Stimulated activated CD8-positive, alpha-beta memory T cell treated with anti-CD3 and anti-CD28 coated beads, Interleukin-7, amount 100 ng/mL, for 24 hours (primary cell): Measurements from ENCODE around the gene SYDE1.
"Not testable (repeated sequence)": the region's sequence is repeated elsewhere in the genome, so short reads cannot be mapped to it uniquely, and the experiment has no call there.

Experiments
- DNase-seq: peaks from one replicate; pipeline ENCODE4 v3.0.0-alpha.2; 2020; ENCODE audit warnings: low read depth

Gene SYDE1, protein sequence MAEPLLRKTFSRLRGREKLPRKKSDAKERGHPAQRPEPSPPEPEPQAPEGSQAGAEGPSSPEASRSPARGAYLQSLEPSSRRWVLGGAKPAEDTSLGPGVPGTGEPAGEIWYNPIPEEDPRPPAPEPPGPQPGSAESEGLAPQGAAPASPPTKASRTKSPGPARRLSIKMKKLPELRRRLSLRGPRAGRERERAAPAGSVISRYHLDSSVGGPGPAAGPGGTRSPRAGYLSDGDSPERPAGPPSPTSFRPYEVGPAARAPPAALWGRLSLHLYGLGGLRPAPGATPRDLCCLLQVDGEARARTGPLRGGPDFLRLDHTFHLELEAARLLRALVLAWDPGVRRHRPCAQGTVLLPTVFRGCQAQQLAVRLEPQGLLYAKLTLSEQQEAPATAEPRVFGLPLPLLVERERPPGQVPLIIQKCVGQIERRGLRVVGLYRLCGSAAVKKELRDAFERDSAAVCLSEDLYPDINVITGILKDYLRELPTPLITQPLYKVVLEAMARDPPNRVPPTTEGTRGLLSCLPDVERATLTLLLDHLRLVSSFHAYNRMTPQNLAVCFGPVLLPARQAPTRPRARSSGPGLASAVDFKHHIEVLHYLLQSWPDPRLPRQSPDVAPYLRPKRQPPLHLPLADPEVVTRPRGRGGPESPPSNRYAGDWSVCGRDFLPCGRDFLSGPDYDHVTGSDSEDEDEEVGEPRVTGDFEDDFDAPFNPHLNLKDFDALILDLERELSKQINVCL

DNA sequence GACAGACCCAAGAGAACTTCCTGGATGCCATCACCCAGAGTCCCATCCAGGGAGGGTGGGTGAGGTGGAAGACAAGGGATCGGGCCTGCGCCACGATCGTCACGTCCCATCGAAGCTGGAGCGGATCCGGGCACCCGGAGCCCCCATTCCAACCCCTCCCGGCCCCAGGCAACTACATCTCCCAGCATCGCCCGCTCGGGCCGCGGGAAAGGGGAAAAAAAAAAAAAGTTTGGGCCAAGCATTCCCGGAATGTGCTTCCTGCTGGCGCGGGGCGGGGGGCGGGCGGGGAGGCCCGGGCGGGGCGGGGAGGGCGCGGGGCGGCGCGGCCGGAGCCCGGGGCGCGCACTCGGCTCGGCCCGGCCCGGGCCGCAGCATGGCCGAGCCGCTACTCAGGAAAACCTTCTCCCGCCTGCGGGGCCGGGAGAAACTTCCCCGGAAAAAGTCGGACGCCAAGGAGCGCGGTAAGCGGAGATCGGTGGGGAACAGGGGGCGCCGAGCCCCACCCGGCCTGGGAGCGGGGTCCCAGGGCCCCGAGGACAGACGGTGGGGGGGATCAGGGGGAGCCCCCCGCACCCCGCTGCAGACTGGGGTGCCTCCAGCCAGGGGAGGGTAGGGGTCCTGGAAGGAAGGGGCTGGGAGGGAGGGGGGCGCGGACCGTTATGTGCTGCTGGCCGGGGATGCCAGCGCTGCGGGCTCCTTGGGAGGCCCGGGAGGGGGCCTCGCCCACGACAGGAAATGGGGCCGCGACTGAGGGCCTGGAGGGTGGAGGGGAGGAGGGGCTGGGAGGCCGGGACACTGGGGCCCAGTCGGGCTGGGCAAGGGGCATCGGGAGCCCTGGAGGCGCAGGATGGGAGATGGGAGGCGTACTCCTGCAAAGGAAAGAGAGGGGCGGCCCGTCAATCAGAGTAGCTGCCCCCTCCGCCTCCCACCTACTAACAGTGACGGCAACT is at the start of gene SYDE1:
TSS of gene SYDE1 (plus strand) at position 341 of the 950 bp plus-strand sequence. CDS start at position 374, 33 bp downstream.
- no peak for DNase-seq

DNA sequence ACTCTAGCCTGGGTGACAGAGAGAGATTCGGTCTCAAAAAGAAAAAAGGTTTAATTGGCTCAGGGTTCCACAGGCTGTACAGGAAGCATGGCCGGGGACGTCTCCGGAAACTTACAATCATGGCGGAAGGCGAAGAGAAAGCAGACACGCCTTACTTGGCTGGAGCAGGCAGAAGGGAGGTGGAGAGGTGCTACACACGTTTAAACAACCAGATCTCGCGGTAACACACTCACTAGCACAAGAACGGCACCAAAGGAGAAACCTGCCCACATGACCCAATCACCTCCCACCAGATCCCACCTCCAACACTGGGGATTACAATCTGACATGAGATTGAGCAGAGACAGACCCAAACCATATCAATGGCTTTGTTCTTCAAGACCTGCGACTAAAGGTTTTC is 45.2 kb upstream of the SYDE1 start:
- DNase-seq = no peak

DNA sequence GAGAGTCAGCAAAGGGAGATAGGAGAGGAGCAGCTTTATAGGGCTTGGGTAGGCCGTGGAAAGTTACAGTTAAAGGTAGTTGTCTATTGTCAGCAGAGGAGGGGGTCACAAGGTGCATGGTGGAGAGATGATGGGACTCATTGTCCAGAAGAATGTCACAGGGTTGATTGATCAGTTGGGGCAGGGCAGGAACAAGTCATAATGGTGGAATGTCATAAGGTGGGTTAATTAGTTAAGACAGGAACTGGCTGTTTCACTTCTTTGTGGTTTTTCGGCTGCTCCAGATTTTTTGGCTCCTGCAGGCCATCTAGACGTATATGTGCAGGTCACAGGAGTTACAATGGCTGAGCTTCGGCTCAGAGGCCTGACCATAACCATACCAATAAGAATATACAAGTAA is 36.8 kb upstream of the SYDE1 start:
- not testable (repeated sequence) for DNase-seq

DNA sequence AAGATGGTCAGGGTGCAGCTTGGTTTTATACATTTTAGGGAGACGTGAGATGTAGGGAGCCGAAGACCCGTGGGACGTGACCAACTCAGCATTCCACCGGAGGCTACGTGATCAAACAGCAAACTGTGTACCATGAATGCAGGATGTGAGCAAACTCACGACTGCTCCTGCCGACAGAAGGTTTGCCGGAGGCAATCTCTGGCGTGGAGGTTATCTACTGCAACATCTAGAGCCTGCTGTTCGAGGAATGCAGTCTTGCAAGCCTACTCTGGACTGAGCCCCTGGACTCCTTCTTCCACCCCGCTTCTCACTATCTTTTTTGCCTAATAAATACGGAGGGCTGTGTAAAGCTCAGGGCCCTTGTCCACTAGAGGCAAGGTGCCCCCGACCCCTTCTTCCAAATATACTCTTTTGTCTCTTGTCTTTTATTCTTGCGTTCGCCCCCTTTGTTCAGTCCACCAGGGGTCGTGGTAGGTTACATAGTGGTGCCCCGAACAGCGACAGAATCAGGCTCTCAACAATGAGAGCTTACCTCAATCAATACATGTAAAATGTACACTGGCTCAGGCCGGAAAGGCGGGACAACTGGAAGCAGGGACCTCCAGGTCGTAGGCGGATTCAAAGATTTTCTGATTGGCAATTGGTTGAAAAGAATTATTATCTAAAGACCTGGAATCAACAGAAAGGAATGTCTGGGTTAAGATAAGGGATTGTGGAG is 34.1 kb upstream of the SYDE1 start:
- no peak for DNase-seq

DNA sequence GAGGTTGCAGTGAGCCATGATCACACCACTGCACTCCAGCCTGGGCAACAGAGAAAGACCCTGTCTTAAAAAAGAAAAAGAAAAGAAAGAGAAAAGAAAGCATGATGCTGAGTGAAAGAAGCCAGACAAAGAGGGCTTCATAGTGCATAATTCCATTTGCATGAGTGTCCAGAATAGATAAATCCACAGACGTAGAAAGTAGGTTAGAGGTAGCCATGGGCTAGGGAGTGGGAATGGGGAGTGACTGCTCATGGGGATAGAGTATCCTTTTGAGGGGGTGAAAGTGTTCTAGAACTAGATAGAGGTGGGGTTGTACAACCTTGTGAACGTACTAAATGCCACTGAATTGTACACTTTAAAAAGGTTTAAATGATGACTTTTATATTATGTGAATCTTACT is 32.8 kb upstream of the SYDE1 start:
- no peak for DNase-seq

DNA sequence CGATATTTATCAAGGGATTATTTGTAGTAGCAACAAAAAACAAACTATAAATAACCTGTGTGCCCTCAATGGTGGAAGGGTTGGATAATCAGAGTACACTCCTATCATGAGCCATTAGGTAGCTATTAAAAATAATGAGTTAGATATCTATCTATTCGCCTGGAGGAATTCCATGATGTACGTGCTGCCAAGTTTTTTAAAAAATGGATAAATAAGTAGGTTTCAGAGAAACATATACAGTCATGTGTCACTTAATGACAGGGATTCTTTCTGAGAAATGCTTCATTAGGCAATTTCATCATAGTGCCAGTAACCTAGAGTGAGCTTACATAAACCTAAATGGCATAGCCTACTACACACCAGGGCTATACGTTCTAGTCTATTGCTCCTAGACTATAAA is 31.4 kb upstream of the SYDE1 start:
- DNase-seq = no peak

DNA sequence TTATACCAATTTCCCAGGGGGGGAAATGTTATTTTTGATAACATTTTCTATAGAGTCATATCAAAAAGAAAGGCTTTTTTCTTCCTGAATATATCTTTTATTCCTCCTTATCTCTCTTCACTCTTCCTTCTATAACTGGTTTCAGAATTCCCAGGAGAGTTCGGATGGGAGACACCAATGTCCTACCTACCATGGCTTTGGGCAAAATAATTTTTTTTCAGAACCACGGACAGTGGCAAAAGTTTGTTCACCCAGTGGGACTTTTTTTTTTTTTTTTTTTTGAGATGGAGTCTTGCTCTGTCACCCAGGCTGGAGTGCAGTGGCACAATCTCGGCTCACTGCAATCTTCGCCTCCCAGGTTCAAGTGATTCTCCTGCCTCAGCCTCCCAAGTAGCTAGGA is 27.2 kb upstream of the SYDE1 start:
- DNase-seq = not testable (repeated sequence)

DNA sequence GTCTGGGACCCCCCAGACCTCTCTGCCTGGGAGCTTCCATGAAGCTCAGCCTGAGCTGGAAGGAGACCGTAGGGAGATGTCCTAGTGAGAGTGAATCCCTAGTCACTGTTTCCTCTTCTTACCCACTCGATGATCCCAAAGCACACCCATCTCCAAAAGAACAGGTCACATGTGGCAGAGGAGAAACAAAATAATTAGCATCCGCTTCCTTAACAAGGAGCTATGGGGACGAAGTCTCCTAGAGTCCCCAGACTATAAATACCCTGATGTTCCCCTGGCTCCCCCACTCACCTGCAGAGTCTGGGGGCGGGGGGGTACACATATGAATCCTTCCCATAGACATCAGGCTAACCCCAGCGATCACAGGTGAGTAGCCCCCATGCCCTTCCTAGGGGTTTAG is 25.3 kb upstream of the SYDE1 start, which contains the start of gene OR1I1:
TSS of gene OR1I1 (plus strand) at position 301 of the 400 bp plus-strand sequence. CDS start 4,855 bp downstream, outside the sequence.
- DNase-seq = no peak

DNA sequence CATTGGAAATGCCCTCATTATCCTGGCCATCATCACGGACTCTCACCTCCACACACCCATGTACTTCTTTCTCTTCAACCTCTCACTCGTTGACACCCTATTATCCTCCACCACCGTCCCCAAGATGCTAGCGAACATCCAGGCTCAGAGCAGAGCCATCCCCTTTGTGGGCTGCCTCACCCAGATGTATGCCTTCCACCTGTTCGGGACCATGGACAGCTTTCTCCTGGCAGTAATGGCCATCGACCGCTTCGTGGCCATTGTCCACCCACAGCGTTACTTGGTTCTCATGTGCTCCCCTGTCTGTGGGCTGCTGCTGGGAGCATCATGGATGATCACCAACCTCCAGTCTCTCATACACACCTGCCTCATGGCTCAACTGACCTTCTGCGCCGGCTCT is 20.0 kb upstream of the SYDE1 start:
- DNase-seq = no peak

DNA sequence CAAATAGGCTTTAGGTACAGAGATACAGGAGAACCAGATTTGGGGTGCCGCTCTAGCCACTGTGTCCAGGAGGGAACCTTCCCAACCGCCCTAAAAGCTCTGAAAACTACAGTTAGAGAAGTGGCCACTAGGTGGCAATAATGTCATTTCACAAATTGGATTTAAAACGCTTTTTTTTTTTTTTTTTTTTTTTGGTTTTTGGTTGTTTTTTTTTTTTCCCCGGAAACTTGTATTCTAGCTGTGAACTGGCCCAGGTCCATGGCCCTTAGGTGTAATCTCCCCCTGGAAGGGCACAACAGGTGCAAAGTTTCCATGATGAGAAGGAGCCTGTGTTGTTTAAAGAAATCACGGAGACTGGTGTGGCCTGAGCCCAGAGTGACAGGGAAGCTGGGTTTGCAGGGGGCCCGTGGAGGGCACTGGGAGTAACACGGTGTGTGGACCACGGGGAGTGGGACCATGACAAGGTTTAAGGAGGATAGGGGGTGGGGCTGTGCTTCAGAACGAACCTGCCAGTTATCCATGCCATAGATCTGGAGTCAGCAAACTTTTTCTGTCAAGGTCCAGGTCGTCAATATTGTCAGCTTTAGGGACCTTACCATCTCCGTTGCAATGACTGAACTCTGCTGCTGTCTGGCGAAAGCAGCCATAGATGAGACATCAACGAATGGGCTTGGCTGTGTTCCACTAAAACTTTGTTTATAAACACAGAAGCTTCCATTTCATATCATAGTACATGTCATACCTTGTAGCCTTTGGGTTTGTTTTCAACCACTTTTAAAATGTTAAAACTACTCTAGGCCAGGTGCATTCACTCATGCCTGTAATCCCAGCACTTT is 15.1 kb upstream of the SYDE1 start:
- no peak for DNase-seq

DNA sequence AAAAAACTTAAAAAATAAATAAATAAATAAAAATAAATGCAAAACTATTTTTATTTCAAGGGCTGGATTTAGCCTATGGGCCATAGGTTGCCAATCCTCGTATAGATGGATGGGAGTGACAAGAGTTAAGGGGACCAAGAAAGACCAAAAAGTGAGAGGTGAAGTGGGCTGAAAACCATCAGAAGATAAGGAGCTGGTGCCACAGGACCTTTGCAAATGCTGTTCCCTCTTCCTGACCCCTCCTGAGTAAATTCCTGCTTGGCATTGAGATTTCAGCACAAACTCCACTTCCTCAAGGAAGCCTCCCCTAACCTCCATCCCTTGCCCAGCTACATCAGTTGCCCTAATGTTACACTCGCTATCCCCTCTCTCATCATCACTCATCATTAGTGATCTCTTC is 14.2 kb upstream of the SYDE1 start:
- no peak for DNase-seq

DNA sequence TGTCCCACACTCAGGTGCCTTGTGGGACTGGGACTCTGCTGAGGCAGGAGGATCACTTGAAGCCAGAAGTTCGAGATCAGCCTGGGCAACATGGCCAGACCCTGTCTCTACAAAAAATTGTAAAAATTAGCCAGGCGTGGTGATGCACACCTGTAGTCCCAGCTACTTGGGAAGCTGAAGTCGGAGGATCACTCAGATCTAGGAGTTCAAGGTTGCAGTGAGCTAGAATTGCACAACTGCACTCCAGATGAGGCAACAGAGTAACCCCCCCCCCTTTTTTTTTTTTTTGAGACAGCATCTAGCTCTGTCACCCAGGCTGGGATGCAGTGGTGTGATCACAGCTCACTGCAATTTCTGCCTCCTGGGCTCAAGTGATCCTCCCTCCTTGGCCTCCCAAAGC is 11.0 kb upstream of the SYDE1 start:
- no peak for DNase-seq

DNA sequence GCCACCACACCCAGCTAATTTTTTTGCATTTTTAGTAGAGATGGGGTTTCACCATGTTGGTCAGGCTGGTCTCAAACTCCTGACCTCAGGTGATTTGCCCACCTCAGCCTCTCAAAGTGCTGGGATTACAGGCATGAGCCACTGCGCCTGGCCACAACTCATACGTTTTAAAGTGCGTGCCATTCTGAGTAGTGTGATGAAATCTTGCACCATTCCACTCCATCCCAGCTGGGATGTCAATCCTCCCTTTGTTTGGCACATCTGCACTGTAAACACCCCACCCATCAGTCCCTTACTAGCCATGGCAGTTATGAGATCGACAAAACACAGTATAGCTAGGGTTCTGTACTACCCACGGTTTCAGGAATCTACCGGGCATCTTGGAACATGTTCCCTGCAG is 9.2 kb upstream of the SYDE1 start:
- not testable (repeated sequence) for DNase-seq

DNA sequence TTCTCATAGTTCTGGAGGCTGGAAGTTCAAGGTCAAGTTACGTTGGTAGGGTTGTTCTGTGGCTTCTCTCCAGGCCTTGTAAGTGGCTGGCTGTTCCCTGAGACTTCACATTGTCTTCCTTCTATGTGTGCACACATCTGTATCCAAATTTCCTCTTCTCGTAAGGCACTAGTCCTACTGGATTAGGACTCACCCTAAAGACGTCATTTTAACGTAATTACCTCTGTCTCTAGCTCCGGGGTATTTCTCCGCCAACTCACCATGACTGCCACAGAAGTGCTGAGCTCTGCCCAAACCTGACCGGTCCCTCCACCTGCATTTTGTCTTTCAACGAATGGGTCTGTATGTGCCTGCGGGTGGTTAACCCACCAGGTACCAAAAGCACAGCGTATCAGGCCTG is 8.7 kb upstream of the SYDE1 start:
- DNase-seq = no peak

DNA sequence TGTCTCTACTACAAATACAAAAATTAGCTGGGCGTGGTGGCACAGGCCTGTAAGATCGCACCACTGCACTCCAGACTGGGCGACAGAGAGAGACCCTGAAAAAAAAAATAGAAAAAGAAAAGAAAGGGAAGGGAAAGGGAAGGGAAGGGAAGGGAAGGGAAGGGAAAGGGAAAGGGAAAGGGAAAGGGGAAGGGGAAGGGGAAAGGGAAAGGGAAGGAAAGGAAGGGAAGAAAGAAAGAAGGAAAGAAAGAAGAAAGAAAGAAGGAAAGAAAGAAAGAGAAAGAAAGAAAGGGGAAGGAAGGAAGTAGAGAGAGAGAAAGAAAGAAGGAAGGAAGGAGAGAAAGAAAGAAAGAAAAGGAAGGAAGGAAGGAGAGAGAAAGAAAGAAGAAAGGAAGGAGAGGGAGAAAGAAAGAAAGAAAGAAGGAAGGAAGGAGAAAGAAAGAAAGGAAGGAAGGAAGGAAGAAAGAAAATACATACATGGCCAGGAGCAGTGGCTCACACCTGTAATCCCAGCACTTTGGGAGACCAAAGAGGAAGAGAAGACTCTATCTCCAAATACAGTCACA is 8.1 kb upstream of the SYDE1 start:
- no peak for DNase-seq

DNA sequence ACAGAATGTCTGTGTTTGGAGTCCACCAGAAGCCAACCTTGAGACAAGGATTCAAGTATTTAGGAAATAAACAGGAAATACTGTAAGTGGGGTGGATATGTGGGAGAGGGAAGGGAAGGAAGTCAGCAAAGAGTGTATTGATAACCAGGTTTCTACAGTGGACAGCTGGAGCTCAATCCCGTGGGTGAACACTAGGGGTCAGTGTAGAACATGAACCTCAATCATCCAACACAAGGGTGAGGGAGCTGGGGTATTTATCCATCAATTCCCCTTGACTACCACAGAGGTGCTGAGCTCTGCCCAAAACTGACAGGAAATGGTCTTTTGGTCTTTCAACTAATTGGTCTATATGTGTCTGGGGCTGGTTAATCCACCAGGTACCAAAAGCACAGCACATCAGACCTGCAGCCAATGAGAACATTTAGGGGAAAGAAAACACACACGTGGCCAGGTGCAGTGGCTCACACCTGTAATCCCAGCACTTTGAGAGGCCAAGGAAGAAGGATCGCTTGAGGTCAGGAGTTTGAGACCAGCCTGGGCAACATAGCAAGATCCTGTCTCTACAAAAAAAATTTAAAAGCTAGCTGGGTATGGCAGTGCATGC is 5.6 kb upstream of the SYDE1 start:
- peak; percentile 26 for DNase-seq

DNA sequence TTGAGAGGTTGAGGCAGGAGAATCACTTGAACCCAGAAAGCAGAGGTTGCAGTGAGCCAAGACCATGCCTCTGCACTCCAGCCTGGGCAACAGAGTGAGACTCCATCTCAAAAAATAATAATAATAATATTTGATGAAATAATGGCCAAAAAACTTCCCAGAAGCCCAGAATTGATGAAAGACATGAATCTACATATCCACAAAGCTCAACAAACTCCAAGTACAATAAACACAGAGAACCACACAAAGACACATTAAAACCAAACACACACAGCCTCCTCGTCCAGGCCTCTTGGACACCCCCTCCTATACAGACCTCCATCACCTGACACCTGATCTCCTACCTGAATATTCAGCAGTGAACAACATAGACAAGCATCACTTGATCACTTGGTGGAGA is 3.2 kb upstream of the SYDE1 start:
- no peak for DNase-seq

DNA sequence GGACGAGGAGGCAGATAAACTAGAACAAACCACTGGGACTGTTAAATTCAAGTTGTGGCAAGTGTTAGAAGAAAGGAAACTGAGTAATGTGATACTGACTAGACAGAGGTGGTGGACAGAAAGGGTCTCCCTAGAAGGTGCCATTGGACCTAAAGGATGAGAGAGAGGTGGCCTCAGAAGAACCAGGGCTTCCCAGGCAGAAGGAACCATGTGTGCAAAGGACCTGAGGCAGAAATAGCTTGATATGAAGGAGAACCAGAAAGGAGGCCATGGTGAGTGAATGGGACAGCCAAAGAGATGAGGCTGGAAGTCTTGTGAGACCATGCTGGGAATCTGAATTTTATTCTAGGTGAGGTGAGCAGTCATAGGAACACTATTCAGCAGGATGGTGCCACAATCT is 2.8 kb upstream of the SYDE1 start:
- no peak for DNase-seq

DNA sequence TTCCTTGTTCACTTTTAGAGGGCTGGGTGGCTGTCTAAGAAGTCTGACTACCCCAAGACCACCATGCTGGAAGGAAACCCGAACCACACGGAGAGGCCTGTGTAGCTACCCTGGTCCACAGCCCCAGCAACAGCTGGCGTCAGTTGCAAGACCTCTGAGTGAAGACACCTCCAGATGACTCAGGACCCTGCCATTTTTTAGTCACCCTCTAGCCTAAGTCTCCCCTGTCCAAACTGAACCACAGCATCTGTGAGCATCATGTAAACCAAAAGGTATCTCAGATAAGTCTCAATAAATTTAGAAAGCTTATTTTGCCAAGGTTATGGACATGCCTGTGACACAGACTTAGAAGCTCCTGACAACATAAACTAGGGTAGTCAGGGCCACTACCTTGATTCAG is 2.2 kb upstream of the SYDE1 start:
- no peak for DNase-seq
